Loucy (cell line): ENCODE measurements around the gene NFASC.

Experiments
- CTCF ChIP-seq: fragments of 200-600 bp; sonication (generic); conservative IDR thresholded peaks from 2 replicates; pipeline ENCODE4 v1.5.1; 2014; ENCODE audit warnings: mild to moderate bottlenecking, antibody characterized with exemption, low read length
- EZH2phosphoT487 ChIP-seq: fragments of 200-600 bp; IDR thresholded peaks from 2 replicates; pipeline ENCODE4 v1.6.1; 2018; ENCODE audit warnings: antibody characterized with exemption, mild to moderate bottlenecking, moderate library complexity, borderline replicate concordance

GRCh38 chr1:204988196-204988595 lies 117.5 kb downstream of the NFASC start:
- TF ChIP-seq CTCF (no peak), EZH2phosphoT487 (no peak)
